Heart left ventricle (tissue), 13 donors: ENCODE results near the gene CENPM.

Source experiments
- POLR2A ChIP-seq, 2 donors: fragments of 450-650 bp; IDR thresholded peaks; one replicate each; pipeline ENCODE4 v1.6.1; 2017; ENCODE audit warnings: antibody characterized with exemption in 2 of 2, mild to moderate bottlenecking in 2 of 2, moderate library complexity in 2 of 2
- TF ChIP-seq, protein P1 (sequence below), 12 donors: fragments of 200-600 bp; sonication (generic) in 4 of 12; IDR thresholded peaks; one replicate each; pipeline versions ENCODE4 v1.5.0 to v1.8.0; 2018 to 2022; ENCODE audit warnings: antibody characterized with exemption in 12 of 12, mild to moderate bottlenecking in 5 of 12
- donor health status: ischemic (EF 13 %, LVEDD 7.1; RV severe dilation, severe dysfunction).
- donor health status: DM: no; HTN: yes; CAD: no.
- donor health status: DM: no; HTN: no; CAD: no.
- donor health status: ischemic (EF 25% LVEDD 6.9; RV normal size, moderate dysfunction).
- donor health status: ischemic (EF 25% LVEDD 5.7; RV mildly dilated, moderate dysfunction).
- donor health status: ischemic (EF 35%, LVEDD 5.7; RV mildly dilated, moderate dysfunction).
- donor health status: nonischemic (EF 11% LVEDD 7.7; RV severe dilation, severe dysfunction).
- donor health status: DM: yes; HTN: yes; CAD: no.
- donor health status: PGD.
- donor health status: ischemic (EF 29% LVEDD 5.4; RV normal size, mild dysfunction).
- donor health status: nonischemic (EF 23%, LVEDD 6.1; RV moderate dilation, normal function).

DNA sequence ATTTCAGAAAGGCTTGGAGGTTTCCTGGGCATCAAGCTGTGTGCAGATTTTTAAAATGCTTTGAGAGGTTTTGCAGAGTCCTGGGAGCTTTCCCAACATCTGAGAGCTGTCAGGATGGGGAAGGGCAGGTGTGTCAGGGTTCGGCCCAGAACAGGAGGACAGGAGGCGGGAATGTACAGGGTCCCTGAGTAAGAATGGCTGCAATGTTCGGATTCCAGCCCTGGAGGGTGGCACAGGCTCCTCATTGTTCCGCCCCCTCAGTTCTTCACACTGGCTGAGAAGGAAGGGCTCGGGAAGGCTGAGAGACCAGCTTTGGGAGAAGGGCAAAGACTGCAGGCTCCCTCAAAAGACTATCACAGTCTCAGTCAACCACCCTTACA lies 17.1 kb upstream of the CENPM start:
- TF ChIP-seq, protein P1, sequence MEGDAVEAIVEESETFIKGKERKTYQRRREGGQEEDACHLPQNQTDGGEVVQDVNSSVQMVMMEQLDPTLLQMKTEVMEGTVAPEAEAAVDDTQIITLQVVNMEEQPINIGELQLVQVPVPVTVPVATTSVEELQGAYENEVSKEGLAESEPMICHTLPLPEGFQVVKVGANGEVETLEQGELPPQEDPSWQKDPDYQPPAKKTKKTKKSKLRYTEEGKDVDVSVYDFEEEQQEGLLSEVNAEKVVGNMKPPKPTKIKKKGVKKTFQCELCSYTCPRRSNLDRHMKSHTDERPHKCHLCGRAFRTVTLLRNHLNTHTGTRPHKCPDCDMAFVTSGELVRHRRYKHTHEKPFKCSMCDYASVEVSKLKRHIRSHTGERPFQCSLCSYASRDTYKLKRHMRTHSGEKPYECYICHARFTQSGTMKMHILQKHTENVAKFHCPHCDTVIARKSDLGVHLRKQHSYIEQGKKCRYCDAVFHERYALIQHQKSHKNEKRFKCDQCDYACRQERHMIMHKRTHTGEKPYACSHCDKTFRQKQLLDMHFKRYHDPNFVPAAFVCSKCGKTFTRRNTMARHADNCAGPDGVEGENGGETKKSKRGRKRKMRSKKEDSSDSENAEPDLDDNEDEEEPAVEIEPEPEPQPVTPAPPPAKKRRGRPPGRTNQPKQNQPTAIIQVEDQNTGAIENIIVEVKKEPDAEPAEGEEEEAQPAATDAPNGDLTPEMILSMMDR (IDR thresholded peaks at IDR 0.05) = no peak
- TF ChIP-seq POLR2A (IDR thresholded peaks at IDR 0.05) = no peak
